ENCODE data around the gene HSPH1.

GRCh38 chr13:31175847-31176532 lies 14.3 kb upstream of the HSPH1 start:
- no peak for TF ChIP-seq CTCF (optimal IDR thresholded peaks at IDR 0.05 in 1 of 3, IDR thresholded peaks at IDR 0.05 in 1 of 3, conservative IDR thresholded peaks at IDR 0.05 in 1 of 3; ENCODE audit: extremely low read depth in 1 of 3, insufficient read depth in 2 of 3, low read length in 3 of 3)
- TF ChIP-seq EZH2 (IDR thresholded peaks at IDR 0.05; ENCODE audit: low read length), result no peak
